Epithelial cell of esophagus (primary cell): ENCODE results near the gene DBP.

ENCODE experiments used
- DNase-seq: peaks from one replicate; pipeline ENCODE4 v3.0.0; 2010; ENCODE audit warnings: low read depth
- H3K4me3 ChIP-seq: 2 replicates; pipeline ENCODE4 v1.5.1; 2011; ENCODE audit warnings: mild to moderate bottlenecking, low read length, control low read depth
- CTCF ChIP-seq: IDR thresholded peaks from 2 replicates; pipeline ENCODE4 v1.5.1; 2011; ENCODE audit warnings: low read depth, mild to moderate bottlenecking, low read length, control low read depth, inconsistent platforms; ENCODE audit not compliant: insufficient read depth; ENCODE audit errors: missing control alignments

DBP gene

DNA sequence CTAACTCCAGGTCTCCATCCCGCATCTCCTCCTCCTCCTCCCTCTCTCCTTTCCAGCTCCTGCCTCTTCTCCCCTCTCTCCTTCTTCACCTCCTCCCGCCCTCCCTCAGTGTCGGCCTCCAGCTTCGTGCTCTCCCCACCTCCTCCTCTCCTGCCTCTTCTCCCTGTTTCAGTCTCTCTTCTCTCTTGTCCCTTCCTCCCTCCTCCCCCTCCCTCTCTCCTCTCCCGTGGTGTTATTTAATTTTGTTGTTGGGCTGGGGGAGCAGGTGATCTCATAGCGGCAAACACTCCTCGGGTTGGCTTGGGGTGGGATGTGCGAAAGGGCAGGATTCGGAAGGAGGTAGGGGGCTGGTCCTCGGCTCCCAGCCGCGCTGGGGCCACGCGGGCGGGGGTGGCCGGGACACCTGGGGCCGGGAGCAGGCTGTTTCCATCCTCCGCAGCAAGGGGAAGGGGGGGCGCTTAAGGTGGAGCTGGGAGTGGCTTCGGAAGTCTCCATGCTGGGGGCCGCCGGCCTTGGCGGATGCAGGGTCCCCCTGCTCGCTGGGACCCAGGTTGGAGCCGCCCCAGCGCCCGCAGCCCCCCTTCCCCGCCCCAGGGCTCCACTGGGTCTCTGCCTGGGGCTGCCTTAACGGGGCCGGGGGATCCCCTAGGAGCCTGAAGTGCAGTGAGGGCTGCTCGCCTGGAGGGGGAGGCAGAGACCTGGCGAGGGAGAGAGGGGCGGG lies 9.0 kb upstream of the DBP start, which contains the start of gene CA11:
TSS of gene CA11 (minus strand) at position 187 of the 721 bp plus-strand sequence. CDS start 555 bp downstream, outside the sequence.
- DNase-seq = peak; percentile 86
- TF ChIP-seq CTCF = peak; percentile 82
- H3K4me3 ChIP-seq = peak within 1 kb of the TSS; percentile 67

- TF ChIP-seq CTCF = no peak
- no peak for DNase-seq
- H3K4me3 ChIP-seq = peak overlapping the region; percentile 67
Measured at GRCh38 chr19:48645620-48646000, 8.4 kb upstream of the DBP start.

DNA sequence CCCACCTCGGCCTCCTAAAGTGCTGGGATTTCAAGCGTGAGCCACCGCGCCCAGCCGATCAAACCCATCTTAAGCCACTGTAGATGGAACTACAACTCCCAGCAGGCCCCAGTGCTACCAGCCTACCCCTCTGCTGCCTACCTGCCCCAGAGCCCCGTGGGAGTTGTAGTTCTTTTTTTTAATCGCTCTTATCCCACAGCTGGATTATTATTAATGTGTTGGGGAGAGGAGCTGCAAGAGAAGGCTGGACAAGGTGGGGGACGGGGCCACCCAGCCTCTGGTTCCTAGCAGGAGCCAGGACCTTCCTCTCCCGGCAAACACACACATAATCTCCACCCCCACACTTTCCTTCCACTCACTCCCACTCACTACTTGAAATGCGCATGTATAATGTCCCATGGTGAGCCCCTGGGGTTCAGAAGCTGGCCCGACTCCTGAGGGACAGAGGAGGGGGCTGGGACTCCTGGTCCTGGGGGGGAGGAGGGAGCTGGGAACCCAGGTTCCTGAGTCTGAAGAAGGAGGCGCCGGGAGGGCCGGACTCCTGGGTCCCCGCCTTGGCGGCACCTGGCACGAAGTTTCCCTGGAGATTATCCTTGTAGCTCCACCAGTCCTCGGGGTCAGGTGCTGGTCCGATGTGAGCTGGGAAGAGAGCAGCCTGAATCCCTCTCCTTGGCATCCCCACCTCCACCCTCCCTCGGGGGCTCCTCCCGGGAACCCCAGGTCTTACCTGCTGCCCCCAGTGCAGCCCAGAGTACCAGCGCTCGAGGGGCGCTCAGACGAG lies 7.8 kb upstream of the DBP start:
- peak overlapping the region; percentile 67 for H3K4me3 ChIP-seq
- TF ChIP-seq CTCF = no peak
- DNase-seq = peak; percentile 73

DNA sequence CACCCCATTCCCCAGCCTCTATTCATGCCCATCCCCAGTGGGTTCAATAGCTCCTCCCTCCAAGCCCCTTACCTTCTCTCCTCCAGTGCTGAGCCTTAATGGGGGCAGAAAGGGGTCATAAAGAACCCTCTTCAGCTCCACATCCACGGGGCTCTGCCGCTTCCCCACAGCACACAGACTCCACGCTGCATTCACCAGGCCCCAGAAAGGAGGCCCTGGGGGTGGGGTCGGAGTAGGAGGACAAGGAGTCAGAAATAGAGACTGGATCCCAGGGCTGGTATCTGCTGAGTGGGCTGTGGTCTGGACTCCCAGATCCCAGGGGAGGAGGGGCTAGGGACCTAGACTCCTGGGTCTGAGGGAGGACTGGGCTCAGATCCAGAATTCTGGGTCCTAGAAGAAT lies 7.2 kb upstream of the DBP start:
- TF ChIP-seq CTCF = no peak
- DNase-seq = no peak
- H3K4me3 ChIP-seq = no peak overlapping the region

DNA sequence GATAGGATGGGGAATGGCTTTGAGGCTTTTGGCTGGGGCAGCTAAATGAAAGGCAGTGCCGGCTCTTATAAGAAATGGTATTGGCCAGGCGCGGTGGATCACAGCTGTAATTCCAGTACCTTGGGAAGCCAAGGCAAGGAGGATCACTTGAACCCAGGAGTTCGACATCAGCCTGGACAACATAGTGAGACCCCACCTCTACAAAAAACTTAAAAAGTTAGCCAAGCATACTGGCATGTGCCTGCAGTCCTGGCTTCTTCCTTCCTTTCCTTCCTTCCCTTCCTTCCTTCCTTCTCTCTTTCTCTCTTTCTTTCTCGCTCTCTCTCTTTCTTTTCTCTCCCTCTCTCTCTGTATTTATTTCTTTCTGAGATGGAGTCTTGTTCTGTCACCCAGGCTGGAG lies 5.7 kb upstream of the DBP start:
- TF ChIP-seq CTCF = no peak
- no peak for DNase-seq
- no peak overlapping the region for H3K4me3 ChIP-seq

- H3K4me3 ChIP-seq = no peak overlapping the region
- DNase-seq = no peak
- TF ChIP-seq CTCF = no peak
Measured at GRCh38 chr19:48641850-48642249, 4.7 kb upstream of the DBP start.
